ENCODE measurements around the gene PRDX4.
A peak's percentile ranks its signal among the peaks of the same experiment; 100 is the strongest.
"Not testable (repeated sequence)": the region's sequence is repeated elsewhere in the genome, so short reads cannot be mapped to it uniquely, and the experiment has no call there.

The PRDX4 gene

GRCh38 chrX:23667239-23668177 is at the start of gene PRDX4:
Gene PRDX4, plus strand, starts transcription at chrX:23667493. Its CDS starts 78 bp downstream, at chrX:23667571.
- peak; percentile 66 for DNase-seq

- no peak for DNase-seq
Measured at GRCh38 chrX:23621621-23622265, 45.5 kb upstream of the PRDX4 start.

- DNase-seq, result no peak
Measured at GRCh38 chrX:23623797-23624196, 43.5 kb upstream of the PRDX4 start.

GRCh38 chrX:23626651-23627050 is 40.6 kb upstream of the PRDX4 start:
- no peak for DNase-seq

GRCh38 chrX:23628131-23628530 is 39.2 kb upstream of the PRDX4 start:
- no peak for DNase-seq

- DNase-seq, result no peak
Measured at GRCh38 chrX:23631136-23631535, 36.2 kb upstream of the PRDX4 start.

- peak; percentile 6 for DNase-seq
Measured at GRCh38 chrX:23633834-23634580, 33.3 kb upstream of the PRDX4 start.

- no peak for DNase-seq
Measured at GRCh38 chrX:23637187-23637586, 30.1 kb upstream of the PRDX4 start.

- DNase-seq, result no peak
Measured at GRCh38 chrX:23643020-23643419, 24.3 kb upstream of the PRDX4 start.

GRCh38 chrX:23644744-23645143 is 22.5 kb upstream of the PRDX4 start:
- no peak for DNase-seq

- peak; percentile 45 for DNase-seq
Measured at GRCh38 chrX:23656091-23656490, 11.2 kb upstream of the PRDX4 start.

- no peak for DNase-seq
Measured at GRCh38 chrX:23656684-23657083, 10.6 kb upstream of the PRDX4 start.

- DNase-seq, result no peak
Measured at GRCh38 chrX:23659339-23659738, 8.0 kb upstream of the PRDX4 start.

- DNase-seq, result not testable (repeated sequence)
Measured at GRCh38 chrX:23660083-23660765, 7.1 kb upstream of the PRDX4 start.

GRCh38 chrX:23660766-23661132 is 6.5 kb upstream of the PRDX4 start:
- DNase-seq, result no peak

GRCh38 chrX:23661671-23662070 is 5.6 kb upstream of the PRDX4 start:
- DNase-seq, result peak; percentile 55

GRCh38 chrX:23662187-23662586 is 5.1 kb upstream of the PRDX4 start:
- DNase-seq, result peak; percentile 14

GRCh38 chrX:23662853-23663252 is 4.4 kb upstream of the PRDX4 start:
- DNase-seq, result no peak

- no peak for DNase-seq
Measured at GRCh38 chrX:23664496-23664895, 2.8 kb upstream of the PRDX4 start.

GRCh38 chrX:23666282-23666681 is 1.0 kb upstream of the PRDX4 start:
- no peak for DNase-seq

GRCh38 chrX:23668335-23668734 is 1.0 kb downstream of the PRDX4 start:
- no peak for DNase-seq

- DNase-seq, result no peak
Measured at GRCh38 chrX:23670528-23670927, 3.2 kb downstream of the PRDX4 start.

- DNase-seq, result no peak
Measured at GRCh38 chrX:23673108-23673507, 5.8 kb downstream of the PRDX4 start.

All from NCI-H2171 treated with DMSO at 0.1 percent for 48 hours (cell line).